Endothelial cell of umbilical vein (primary cell): ENCODE measurements around the gene IQSEC3.

ENCODE experiments used
- CTCF ChIP-seq, 2 donors: IDR thresholded peaks; 1 replicate in 1 of 2; 2 replicates in 1 of 2; pipeline ENCODE4 v1.5.1; 2011; ENCODE audit warnings: low read length in 2 of 2, mild to moderate bottlenecking in 2 of 2, moderate library complexity in 2 of 2, control low read depth in 1 of 2, inconsistent platforms in 1 of 2, low read depth in 1 of 2; ENCODE audit not compliant: insufficient read depth in 1 of 2; ENCODE audit errors: extremely low read depth in 1 of 2
- EZH2 ChIP-seq: IDR thresholded peaks from 2 replicates; pipeline ENCODE4 v1.6.1; 2012; ENCODE audit warnings: borderline replicate concordance, low read depth, mild to moderate bottlenecking, moderate library complexity, low read length, inconsistent platforms; ENCODE audit not compliant: severe bottlenecking
- MYC ChIP-seq: IDR thresholded peaks from one replicate; pipeline ENCODE4 v1.6.1; 2011; ENCODE audit warnings: mild to moderate bottlenecking, low read depth, low read length
- POLR2A ChIP-seq: IDR thresholded peaks from 2 replicates; pipeline ENCODE4 v1.6.1; 2012; ENCODE audit warnings: low read depth, mild to moderate bottlenecking, control low read depth, low read length
- POLR2AphosphoS5 ChIP-seq: IDR thresholded peaks from 2 replicates; pipeline ENCODE4 v1.6.1; 2012; ENCODE audit warnings: low read depth, mild to moderate bottlenecking, control low read depth, low read length, moderate library complexity; ENCODE audit not compliant: insufficient read depth
- TF ChIP-seq, protein P1 (sequence below): IDR thresholded peaks from 2 replicates; pipeline ENCODE4 v1.6.1; 2011; ENCODE audit not compliant: insufficient read depth, insufficient read length

DNA sequence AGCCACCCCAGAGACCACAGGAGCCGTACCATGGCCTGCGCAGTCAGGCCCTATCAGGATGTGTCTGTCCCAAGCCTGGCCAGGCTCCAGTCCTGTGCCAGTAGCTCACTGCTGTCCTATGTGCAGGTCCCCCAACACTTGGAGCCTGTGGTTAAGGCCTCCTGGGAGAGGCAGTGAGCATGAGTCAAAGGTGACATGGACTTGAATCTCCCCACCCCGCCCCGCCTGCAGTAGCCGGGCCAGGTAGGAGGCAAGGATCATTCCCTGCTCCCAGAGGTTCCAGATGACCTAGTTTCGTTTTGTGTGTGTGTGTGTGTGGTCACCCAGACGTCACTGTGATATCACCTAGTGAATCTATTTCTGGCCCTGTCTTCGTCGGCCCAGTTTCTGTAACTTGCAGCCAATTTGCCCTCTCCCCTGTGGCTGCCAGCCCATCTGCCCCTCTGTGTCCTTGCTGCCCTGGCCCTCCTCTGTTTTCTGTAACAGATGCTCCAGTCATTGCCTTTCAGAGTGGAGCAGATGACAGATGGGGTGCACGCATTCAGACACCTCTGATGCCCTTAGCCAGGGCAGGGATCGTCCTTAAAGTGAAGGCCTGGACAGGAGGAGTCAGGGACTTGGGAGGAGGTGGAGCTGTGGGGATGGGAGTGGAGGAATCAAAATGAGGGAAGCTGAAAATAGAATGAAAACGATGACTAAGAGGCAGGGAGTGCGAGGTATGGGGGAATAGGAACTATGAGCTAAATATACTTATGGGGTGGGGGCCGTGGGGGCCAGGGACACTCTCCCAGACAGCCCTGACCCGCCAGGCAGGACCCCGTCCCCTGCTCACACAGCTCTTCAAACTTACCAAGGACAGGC, 110.0 kb downstream of the IQSEC3 start:
- TF ChIP-seq CTCF (IDR thresholded peaks at IDR 0.05; ENCODE audit: extremely low read depth in 1 of 2, insufficient read depth in 1 of 2, low read depth in 1 of 2, low read length in 2 of 2) (no peak), EZH2 (no peak), POLR2A (no peak), POLR2AphosphoS5 (no peak), MYC (no peak)
- TF ChIP-seq, protein P1, sequence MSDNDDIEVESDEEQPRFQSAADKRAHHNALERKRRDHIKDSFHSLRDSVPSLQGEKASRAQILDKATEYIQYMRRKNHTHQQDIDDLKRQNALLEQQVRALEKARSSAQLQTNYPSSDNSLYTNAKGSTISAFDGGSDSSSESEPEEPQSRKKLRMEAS = no peak
